ENCODE data around the gene RNF17. TPM values are rescaled to one million over a fixed set of nuclear protein-coding genes. Genes with fewer than 3 reads are reported as not detected.

Gene RNF17
- total RNA-seq, 1 experiment from 2014 or later = 0.14 TPM

GRCh38 chr13:24764276-24764630 lies 284 bp downstream of the RNF17 start:
- TF ChIP-seq, protein P1, sequence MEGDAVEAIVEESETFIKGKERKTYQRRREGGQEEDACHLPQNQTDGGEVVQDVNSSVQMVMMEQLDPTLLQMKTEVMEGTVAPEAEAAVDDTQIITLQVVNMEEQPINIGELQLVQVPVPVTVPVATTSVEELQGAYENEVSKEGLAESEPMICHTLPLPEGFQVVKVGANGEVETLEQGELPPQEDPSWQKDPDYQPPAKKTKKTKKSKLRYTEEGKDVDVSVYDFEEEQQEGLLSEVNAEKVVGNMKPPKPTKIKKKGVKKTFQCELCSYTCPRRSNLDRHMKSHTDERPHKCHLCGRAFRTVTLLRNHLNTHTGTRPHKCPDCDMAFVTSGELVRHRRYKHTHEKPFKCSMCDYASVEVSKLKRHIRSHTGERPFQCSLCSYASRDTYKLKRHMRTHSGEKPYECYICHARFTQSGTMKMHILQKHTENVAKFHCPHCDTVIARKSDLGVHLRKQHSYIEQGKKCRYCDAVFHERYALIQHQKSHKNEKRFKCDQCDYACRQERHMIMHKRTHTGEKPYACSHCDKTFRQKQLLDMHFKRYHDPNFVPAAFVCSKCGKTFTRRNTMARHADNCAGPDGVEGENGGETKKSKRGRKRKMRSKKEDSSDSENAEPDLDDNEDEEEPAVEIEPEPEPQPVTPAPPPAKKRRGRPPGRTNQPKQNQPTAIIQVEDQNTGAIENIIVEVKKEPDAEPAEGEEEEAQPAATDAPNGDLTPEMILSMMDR (IDR thresholded peaks at IDR 0.05; ENCODE audit: insufficient read depth in 1 of 2, low read depth in 1 of 2, low read length in 1 of 2, severe bottlenecking in 1 of 2, unreplicated experiment in 1 of 2) = no peak
- no peaks in the 10 kb centered on the region for H3K9me3 ChIP-seq
- DNase-seq = no peak
- H3K27me3 Mint-ChIP-seq (ENCODE audit: insufficient read depth, unreplicated experiment) = peaks cover 5% of the 10 kb centered on the region
- no peak overlapping the region for H3K4me3 Mint-ChIP-seq (ENCODE audit: unreplicated experiment)
- no peak overlapping the region for H3K27ac Mint-ChIP-seq (ENCODE audit: unreplicated experiment)
- H3K4me3 ChIP-seq (ENCODE audit: low read depth, low read length) = no peak overlapping the region
- ChIA-PET CTCF (no interaction called here), POLR2A (no interaction called here)
- peaks cover 8% of the 10 kb centered on the region for H3K4me1 Mint-ChIP-seq (ENCODE audit: low read depth, unreplicated experiment)
- H3K36me3 ChIP-seq (ENCODE audit: control insufficient read depth, insufficient read depth, low read length) = no peaks in the 10 kb centered on the region
- no TSS peak for BruUV-seq (replicated peaks)
- intact Hi-C loops (cut with micrococcal nuclease; ENCODE audit: unreplicated experiment) = loop anchor here (5.0 kb wide), 1 partner anchor 72 kb away; no protein-coding TSS in a partner anchor
- no peaks in the 10 kb centered on the region for H3K27me3 ChIP-seq (replicated peaks; ENCODE audit: control insufficient read depth, insufficient read depth, low read length)
- no peaks in the 10 kb centered on the region for H3K4me1 ChIP-seq
- no peaks in the 10 kb centered on the region for H3K9me3 Mint-ChIP-seq (ENCODE audit: unreplicated experiment)
- H3K36me3 Mint-ChIP-seq (ENCODE audit: insufficient read depth, unreplicated experiment) = no peaks in the 10 kb centered on the region

DNA sequence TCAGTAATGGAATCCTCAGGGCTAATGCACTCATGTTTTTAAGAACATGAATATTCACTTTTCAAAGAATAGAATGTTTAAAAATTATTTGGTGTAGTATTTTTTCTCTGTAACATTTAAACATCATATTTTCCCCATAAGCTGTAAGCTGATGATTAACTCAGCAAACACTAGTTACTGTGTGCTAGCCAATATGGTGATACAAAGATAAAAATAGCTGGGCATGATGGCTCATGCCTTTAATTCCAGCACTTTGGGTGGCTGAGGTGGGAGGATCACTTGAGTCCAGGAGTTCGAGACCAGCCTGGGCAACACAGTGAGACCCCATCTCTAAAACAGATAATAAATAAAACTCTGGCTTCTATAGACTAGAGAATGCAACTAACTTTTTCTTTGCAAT lies 13.2 kb downstream of the RNF17 start:
- POLR2A ChIA-PET = no interaction called here
- intact Hi-C loops (cut with micrococcal nuclease; ENCODE audit: unreplicated experiment) = no loop called here
- CTCF ChIA-PET = no interaction called here
- no peak overlapping the region for H3K4me3 ChIP-seq (ENCODE audit: low read depth, low read length)
- no peaks in the 10 kb centered on the region for H3K9me3 Mint-ChIP-seq (ENCODE audit: unreplicated experiment)
- no TSS peak for BruUV-seq (replicated peaks)
- no peaks in the 10 kb centered on the region for H3K27me3 ChIP-seq (replicated peaks; ENCODE audit: control insufficient read depth, insufficient read depth, low read length)
- H3K9me3 ChIP-seq = 0 out of 2 replicates have a peak, but pooled peaks cover 4% of the 10 kb centered on the region
- H3K36me3 Mint-ChIP-seq (ENCODE audit: insufficient read depth, unreplicated experiment) = no peaks in the 10 kb centered on the region
- no peak for DNase-seq
- H3K36me3 ChIP-seq (ENCODE audit: control insufficient read depth, insufficient read depth, low read length) = no peaks in the 10 kb centered on the region
- H3K4me1 Mint-ChIP-seq (ENCODE audit: low read depth, unreplicated experiment) = no peaks in the 10 kb centered on the region
- peaks cover 7% of the 10 kb centered on the region for H3K27me3 Mint-ChIP-seq (ENCODE audit: insufficient read depth, unreplicated experiment)
- H3K4me1 ChIP-seq = no peaks in the 10 kb centered on the region
- TF ChIP-seq, protein P1 (IDR thresholded peaks at IDR 0.05; ENCODE audit: insufficient read depth in 1 of 2, low read depth in 1 of 2, low read length in 1 of 2, severe bottlenecking in 1 of 2, unreplicated experiment in 1 of 2) = no peak
- no peak overlapping the region for H3K4me3 Mint-ChIP-seq (ENCODE audit: unreplicated experiment)
- no peak overlapping the region for H3K27ac Mint-ChIP-seq (ENCODE audit: unreplicated experiment)

DNA sequence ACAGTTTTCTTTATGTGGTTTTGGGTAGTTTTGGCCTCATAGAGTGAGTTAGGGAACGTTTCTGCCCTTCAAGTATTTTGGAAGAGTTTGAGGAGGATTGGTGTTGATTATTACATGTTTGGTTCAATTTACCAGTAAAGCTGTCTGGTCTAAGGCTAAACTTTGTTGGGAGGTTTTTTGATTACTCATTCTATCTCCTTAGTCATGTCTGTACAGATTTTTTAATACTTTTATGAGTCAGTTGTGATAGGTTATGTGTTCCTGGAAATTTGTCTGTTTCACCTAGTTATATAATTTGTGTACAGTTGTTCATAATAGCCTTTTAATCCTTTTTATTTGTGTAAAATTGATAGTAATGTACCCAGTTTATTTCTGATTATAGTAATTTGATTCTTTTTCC lies 20.4 kb downstream of the RNF17 start:
- H3K4me3 Mint-ChIP-seq (ENCODE audit: unreplicated experiment) = no peak overlapping the region
- TF ChIP-seq, protein P1 (IDR thresholded peaks at IDR 0.05; ENCODE audit: insufficient read depth in 1 of 2, low read depth in 1 of 2, low read length in 1 of 2, severe bottlenecking in 1 of 2, unreplicated experiment in 1 of 2) = no peak
- ChIA-PET CTCF (no interaction called here), POLR2A (no interaction called here)
- H3K36me3 Mint-ChIP-seq (ENCODE audit: insufficient read depth, unreplicated experiment) = no peaks in the 10 kb centered on the region
- intact Hi-C loops (cut with micrococcal nuclease; ENCODE audit: unreplicated experiment) = no loop called here
- Histone ChIP-seq H3K9me3 (peaks cover 8% of the 10 kb centered on the region; the same call in 1 of the 2 replicates), H3K4me1 (no peaks in the 10 kb centered on the region), H3K4me3 (ENCODE audit: low read depth, low read length) (no peak overlapping the region), H3K27me3 (replicated peaks; ENCODE audit: control insufficient read depth, insufficient read depth, low read length) (no peaks in the 10 kb centered on the region), H3K36me3 (ENCODE audit: control insufficient read depth, insufficient read depth, low read length) (no peaks in the 10 kb centered on the region)
- no peak for DNase-seq
- H3K9me3 Mint-ChIP-seq (ENCODE audit: unreplicated experiment) = peaks cover 24% of the 10 kb centered on the region
- no peaks in the 10 kb centered on the region for H3K4me1 Mint-ChIP-seq (ENCODE audit: low read depth, unreplicated experiment)
- peaks cover 17% of the 10 kb centered on the region for H3K27me3 Mint-ChIP-seq (ENCODE audit: insufficient read depth, unreplicated experiment)
- H3K27ac Mint-ChIP-seq (ENCODE audit: unreplicated experiment) = no peak overlapping the region
- BruUV-seq (replicated peaks) = no TSS peak

Data from Caco-2 (cell line).